Kidney epithelial cell (primary cell): ENCODE data around the gene EHBP1. TPM values are rescaled to one million over a fixed set of nuclear protein-coding genes. Genes with fewer than 3 reads are reported as not detected.

Experiments used
- DNase-seq: peaks from one replicate; pipeline ENCODE4 v3.0.0-alpha.2; 2010; ENCODE audit warnings: low read depth
- H3K27me3 ChIP-seq: 2 replicates; pipeline ENCODE4 v1.6.0; 2011; ENCODE audit warnings: low read length; ENCODE audit not compliant: control insufficient read depth, insufficient read depth
- H3K36me3 ChIP-seq: 2 replicates; pipeline ENCODE4 v1.5.1; 2011; ENCODE audit warnings: low read length; ENCODE audit not compliant: control insufficient read depth, insufficient read depth
- H3K4me3 ChIP-seq: 2 replicates; pipeline ENCODE4 v1.5.1; 2011; ENCODE audit warnings: low read depth, mild to moderate bottlenecking, control low read depth, low read length
- total RNA-seq: library from RNA; depleted of rRNA; stranded (reverse); fragments of >200 nt; gene quantifications from 2 replicates; pipeline ENCODE4 v1.2.3, GENCODE V29; 2015
- TF ChIP-seq, protein P1 (sequence below): IDR thresholded peaks from 2 replicates; pipeline ENCODE4 v1.5.1; 2011; ENCODE audit warnings: mild to moderate bottlenecking, moderate library complexity, low read length, control low read depth, inconsistent platforms; ENCODE audit not compliant: insufficient read depth, poor library complexity, severe bottlenecking

The EHBP1 gene
- total RNA-seq, 1 donor from 2014 or later, result 22.9 TPM

- Histone ChIP-seq H3K27me3 (no peaks in the 10 kb centered on the region), H3K4me3 (no peak overlapping the region), H3K36me3 (no peaks in the 10 kb centered on the region)
- DNase-seq, result no peak
- TF ChIP-seq, protein P1, sequence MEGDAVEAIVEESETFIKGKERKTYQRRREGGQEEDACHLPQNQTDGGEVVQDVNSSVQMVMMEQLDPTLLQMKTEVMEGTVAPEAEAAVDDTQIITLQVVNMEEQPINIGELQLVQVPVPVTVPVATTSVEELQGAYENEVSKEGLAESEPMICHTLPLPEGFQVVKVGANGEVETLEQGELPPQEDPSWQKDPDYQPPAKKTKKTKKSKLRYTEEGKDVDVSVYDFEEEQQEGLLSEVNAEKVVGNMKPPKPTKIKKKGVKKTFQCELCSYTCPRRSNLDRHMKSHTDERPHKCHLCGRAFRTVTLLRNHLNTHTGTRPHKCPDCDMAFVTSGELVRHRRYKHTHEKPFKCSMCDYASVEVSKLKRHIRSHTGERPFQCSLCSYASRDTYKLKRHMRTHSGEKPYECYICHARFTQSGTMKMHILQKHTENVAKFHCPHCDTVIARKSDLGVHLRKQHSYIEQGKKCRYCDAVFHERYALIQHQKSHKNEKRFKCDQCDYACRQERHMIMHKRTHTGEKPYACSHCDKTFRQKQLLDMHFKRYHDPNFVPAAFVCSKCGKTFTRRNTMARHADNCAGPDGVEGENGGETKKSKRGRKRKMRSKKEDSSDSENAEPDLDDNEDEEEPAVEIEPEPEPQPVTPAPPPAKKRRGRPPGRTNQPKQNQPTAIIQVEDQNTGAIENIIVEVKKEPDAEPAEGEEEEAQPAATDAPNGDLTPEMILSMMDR, result no peak
These were observed 291.1 kb downstream of the EHBP1 start for GRCh38 chr2:62996534-62997186.

DNA sequence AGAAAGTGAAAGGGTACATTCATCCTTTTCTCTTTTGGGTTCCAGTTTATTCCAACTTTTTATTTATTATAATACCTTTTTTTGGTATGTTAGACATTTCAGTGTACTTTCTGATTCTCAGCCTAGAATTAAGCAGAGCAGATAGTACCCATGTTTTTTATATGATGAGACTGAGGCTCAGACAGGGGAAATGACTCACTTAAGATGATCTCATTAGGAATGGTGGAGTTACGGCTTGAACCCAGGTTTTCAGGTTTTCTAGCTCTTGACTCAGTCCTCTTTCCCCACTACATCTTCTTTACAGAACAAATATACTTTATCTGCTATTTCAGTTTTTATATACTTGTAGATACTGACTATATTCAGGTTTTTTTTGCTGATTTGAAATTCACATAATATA, 293.4 kb downstream of the EHBP1 start:
- no peak overlapping the region for H3K4me3 ChIP-seq
- H3K36me3 ChIP-seq, result no peaks in the 10 kb centered on the region
- no peak for DNase-seq
- TF ChIP-seq, protein P1, result no peak
- H3K27me3 ChIP-seq, result no peaks in the 10 kb centered on the region

GRCh38 chr2:62999905-63000304, 294.4 kb downstream of the EHBP1 start:
- no peak for DNase-seq
- H3K36me3 ChIP-seq, result no peaks in the 10 kb centered on the region
- no peak overlapping the region for H3K4me3 ChIP-seq
- H3K27me3 ChIP-seq, result no peaks in the 10 kb centered on the region
- TF ChIP-seq, protein P1, result no peak

GRCh38 chr2:63000801-63001200, 295.3 kb downstream of the EHBP1 start:
- TF ChIP-seq, protein P1, result no peak
- H3K27me3 ChIP-seq, result no peaks in the 10 kb centered on the region
- no peaks in the 10 kb centered on the region for H3K36me3 ChIP-seq
- no peak overlapping the region for H3K4me3 ChIP-seq
- DNase-seq, result no peak

GRCh38 chr2:63001576-63001975, 296.1 kb downstream of the EHBP1 start:
- H3K4me3 ChIP-seq, result no peak overlapping the region
- H3K27me3 ChIP-seq, result no peaks in the 10 kb centered on the region
- no peak for DNase-seq
- TF ChIP-seq, protein P1, result no peak
- no peaks in the 10 kb centered on the region for H3K36me3 ChIP-seq

DNA sequence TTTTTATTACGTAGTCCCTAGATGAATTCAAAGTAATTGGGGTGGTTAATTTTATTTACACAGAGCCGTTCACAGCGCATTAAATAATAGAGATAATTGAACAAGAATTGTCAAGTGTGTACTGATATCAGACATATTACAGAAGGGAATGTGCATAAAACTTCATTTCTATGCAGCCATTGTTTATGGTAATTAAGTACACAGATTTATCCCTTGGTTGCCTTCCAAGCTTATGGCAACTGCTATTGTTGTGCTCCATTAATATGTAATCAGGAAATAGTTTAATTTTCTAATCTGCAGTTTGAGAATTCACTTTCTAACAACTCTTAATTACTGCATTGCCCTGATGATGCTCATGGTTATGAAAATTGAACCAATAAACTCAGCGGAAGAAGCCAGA, 297.8 kb downstream of the EHBP1 start:
- no peaks in the 10 kb centered on the region for H3K27me3 ChIP-seq
- H3K36me3 ChIP-seq, result no peaks in the 10 kb centered on the region
- TF ChIP-seq, protein P1, result no peak
- H3K4me3 ChIP-seq, result no peak overlapping the region
- no peak for DNase-seq
